Left lobe of liver (tissue), 1 donor: ENCODE measurements around the gene TESPA1. TPM values are rescaled to one million over a fixed set of nuclear protein-coding genes. Genes with fewer than 3 reads are reported as not detected.

Experiments used
- total RNA-seq: library from RNA; stranded (reverse); gene quantifications from one replicate; pipeline ENCODE4 v1.2.1, GENCODE V29; 2021
- donor health status: DM: no; HTN: yes; CAD: no.

The TESPA1 gene
- total RNA-seq, 1 donor from 2014 or later = 0.45 TPM

Other genes with a start within 250 kb of the TESPA1 start
- gene MUCL1, start 130.2 kb downstream of the TESPA1 start, total RNA-seq = not detected
- gene NEUROD4, start 35.2 kb upstream of the TESPA1 start, total RNA-seq = not detected
- gene OR9K2, start 141.6 kb upstream of the TESPA1 start, total RNA-seq = not detected
- gene OR10A7, start 236.3 kb upstream of the TESPA1 start, total RNA-seq = not detected